ENCODE data around the gene WDR54.

- TF ChIP-seq CTCF (conservative IDR thresholded peaks at IDR 0.05; ENCODE audit: low read depth, low read length) (peak; percentile 70), EZH2 (IDR thresholded peaks at IDR 0.05; ENCODE audit: low read length, unreplicated experiment) (no peak), EZH2phosphoT487 (IDR thresholded peaks at IDR 0.05; ENCODE audit: borderline replicate concordance, low read length) (no peak)
Observed at GRCh38 chr2:74399785-74400184, 21.7 kb upstream of the WDR54 start.
